NCI-H82 (cell line): ENCODE data around the gene GALNT7.
A peak's percentile ranks its signal among the peaks of the same experiment; 100 is the strongest.

ENCODE experiments used
- DNase-seq: peaks from one replicate; lab custom pipeline; 2025; lab: John Stamatoyannopoulos, UW

The GALNT7 gene

GRCh38 chr4:173346074-173346473 is 177.5 kb downstream of the GALNT7 start:
- no peak for DNase-seq

- DNase-seq: no peak
Measured at GRCh38 chr4:173347467-173347866, 178.9 kb downstream of the GALNT7 start.

GRCh38 chr4:173357939-173358338 is 189.3 kb downstream of the GALNT7 start:
- DNase-seq: peak; percentile 52

GRCh38 chr4:173360587-173361221 is 192.1 kb downstream of the GALNT7 start:
- peak; percentile 5 for DNase-seq

GRCh38 chr4:173362666-173363065 is 194.1 kb downstream of the GALNT7 start:
- DNase-seq: no peak

GRCh38 chr4:173365359-173365996 is 196.9 kb downstream of the GALNT7 start:
- no peak for DNase-seq

GRCh38 chr4:173367285-173367684 is 198.7 kb downstream of the GALNT7 start:
- DNase-seq: no peak

GRCh38 chr4:173367946-173368345 is 199.3 kb downstream of the GALNT7 start:
- DNase-seq: no peak

- no peak for DNase-seq
Measured at GRCh38 chr4:173370130-173370476, 201.5 kb downstream of the GALNT7 start.

- DNase-seq: peak; percentile 97
Measured at GRCh38 chr4:173370477-173371291, 202.1 kb downstream of the GALNT7 start, which contains the start of gene SAP30. Gene SAP30, plus strand, starts transcription at chr4:173370954. Its CDS starts 229 bp downstream, at chr4:173371183.

- peak; percentile 67 for DNase-seq
Measured at GRCh38 chr4:173371292-173372192, 202.9 kb downstream of the GALNT7 start.
